Choroid plexus epithelial cell (primary cell): ENCODE measurements around the gene FREM3.
A peak's percentile ranks its signal among the peaks of the same experiment; 100 is the strongest.

Experiments
- DNase-seq: peaks from one replicate; pipeline ENCODE4 v3.0.0-alpha.2; 2010; ENCODE audit warnings: low read depth
- H3K4me3 ChIP-seq: 2 replicates; pipeline ENCODE4 v1.5.1; 2011; ENCODE audit warnings: low read depth, mild to moderate bottlenecking, control low read depth, low read length, moderate library complexity
- CTCF ChIP-seq: conservative IDR thresholded peaks from 2 replicates; pipeline ENCODE4 v1.5.1; 2011; ENCODE audit warnings: low read depth, mild to moderate bottlenecking, control low read depth, inconsistent platforms, low read length, moderate library complexity

Gene FREM3

GRCh38 chr4:143617994-143618679 is 82.3 kb downstream of the FREM3 start:
- no peak for DNase-seq
- no peak overlapping the region for H3K4me3 ChIP-seq
- no peak for TF ChIP-seq CTCF

GRCh38 chr4:143616771-143617170 is 83.7 kb downstream of the FREM3 start:
- TF ChIP-seq CTCF: no peak
- peak; percentile 11 for DNase-seq

GRCh38 chr4:143609492-143609891 is 91.0 kb downstream of the FREM3 start:
- H3K4me3 ChIP-seq: no peak overlapping the region
- no peak for DNase-seq
- no peak for TF ChIP-seq CTCF

More at GRCh38 chr4:143616771-143617170, 83.7 kb downstream of the FREM3 start:
- H3K4me3 ChIP-seq: no peak overlapping the region

GRCh38 chr4:143606480-143606879 is 94.0 kb downstream of the FREM3 start:
- no peak for DNase-seq
- TF ChIP-seq CTCF: no peak
- H3K4me3 ChIP-seq: no peak overlapping the region

- TF ChIP-seq CTCF: no peak
- H3K4me3 ChIP-seq: no peak overlapping the region
- DNase-seq: no peak
Observed at GRCh38 chr4:143599827-143600226, 100.6 kb downstream of the FREM3 start.

- no peak for TF ChIP-seq CTCF
- no peak overlapping the region for H3K4me3 ChIP-seq
- no peak for DNase-seq
Observed at GRCh38 chr4:143598816-143599215, 101.7 kb downstream of the FREM3 start.

- no peak overlapping the region for H3K4me3 ChIP-seq
- no peak for DNase-seq
- TF ChIP-seq CTCF: no peak
Observed at GRCh38 chr4:143597276-143597675, 103.2 kb downstream of the FREM3 start.
